Measurements from ENCODE around the gene CDK11A.
A peak's percentile ranks its signal among the peaks of the same experiment; 100 is the strongest.
"Not testable (repeated sequence)": the region's sequence is repeated elsewhere in the genome, so short reads cannot be mapped to it uniquely, and the experiment has no call there.

Gene CDK11A

DNA sequence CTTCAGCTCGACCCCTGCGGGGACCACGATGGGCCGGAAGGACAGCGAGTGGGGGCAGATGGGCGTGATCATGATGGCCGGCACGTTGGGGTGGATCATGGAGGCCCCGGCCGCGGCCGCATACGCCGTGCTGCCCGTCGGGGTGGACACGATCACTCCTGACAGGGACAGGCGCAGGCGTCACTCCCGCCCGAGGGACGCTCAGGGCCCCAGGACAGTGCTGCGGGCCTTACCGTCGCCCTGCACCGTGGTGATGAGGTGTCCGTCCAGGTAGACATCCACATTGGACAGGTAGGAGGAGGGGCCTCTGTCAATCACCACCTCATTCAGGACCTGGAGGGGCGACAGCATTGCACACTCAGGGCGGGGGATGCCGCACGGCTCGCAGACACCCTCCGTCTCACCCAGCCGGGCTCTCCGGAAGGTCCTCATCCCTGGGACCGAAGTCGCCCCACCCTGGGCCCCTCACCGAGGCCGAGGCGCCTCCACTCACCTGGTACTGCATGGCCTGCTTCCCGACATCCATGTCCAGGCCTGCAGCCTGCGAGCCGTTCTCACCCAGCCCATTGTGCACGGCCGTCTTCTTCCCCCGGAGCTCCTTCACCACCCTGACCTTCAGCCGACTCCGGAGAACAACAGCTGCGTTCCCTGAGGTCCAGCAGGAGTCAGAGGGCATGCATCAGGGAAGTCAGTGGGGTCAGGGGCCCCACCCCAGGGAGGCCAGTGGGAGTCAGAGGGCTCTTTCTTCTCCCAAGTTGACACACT, 30.1 kb upstream of the CDK11A start:
- DNase-seq (ENCODE audit: low read depth), result no peak

DNA sequence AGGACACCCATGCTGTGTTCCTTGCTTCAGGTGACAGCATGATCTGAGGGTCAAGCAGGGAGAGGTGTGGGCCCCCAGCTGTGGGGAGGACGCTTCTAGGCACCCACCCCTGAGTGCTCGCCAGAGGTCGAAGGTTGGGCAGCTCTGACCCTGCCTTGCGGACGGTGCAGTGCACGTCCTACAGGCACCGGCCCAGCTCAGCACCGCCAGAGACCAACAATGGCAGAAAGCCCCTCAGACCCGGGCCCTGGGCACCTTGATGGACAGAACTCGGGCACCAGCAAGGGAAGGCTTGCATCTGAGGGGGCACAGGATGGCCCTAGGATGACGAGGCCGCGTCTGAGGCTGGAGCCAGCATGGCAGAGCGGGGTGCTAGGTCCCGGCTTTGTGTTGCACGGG, 29.4 kb upstream of the CDK11A start:
- no peak for DNase-seq (ENCODE audit: low read depth)

- no peak for DNase-seq (ENCODE audit: low read depth)
Measured at GRCh38 chr1:1752636-1753606, 28.8 kb upstream of the CDK11A start.

GRCh38 chr1:1752190-1752589, 28.0 kb upstream of the CDK11A start:
- no peak for DNase-seq (ENCODE audit: low read depth)

GRCh38 chr1:1749941-1750340, 25.8 kb upstream of the CDK11A start:
- DNase-seq (ENCODE audit: low read depth), result not testable (repeated sequence)

DNA sequence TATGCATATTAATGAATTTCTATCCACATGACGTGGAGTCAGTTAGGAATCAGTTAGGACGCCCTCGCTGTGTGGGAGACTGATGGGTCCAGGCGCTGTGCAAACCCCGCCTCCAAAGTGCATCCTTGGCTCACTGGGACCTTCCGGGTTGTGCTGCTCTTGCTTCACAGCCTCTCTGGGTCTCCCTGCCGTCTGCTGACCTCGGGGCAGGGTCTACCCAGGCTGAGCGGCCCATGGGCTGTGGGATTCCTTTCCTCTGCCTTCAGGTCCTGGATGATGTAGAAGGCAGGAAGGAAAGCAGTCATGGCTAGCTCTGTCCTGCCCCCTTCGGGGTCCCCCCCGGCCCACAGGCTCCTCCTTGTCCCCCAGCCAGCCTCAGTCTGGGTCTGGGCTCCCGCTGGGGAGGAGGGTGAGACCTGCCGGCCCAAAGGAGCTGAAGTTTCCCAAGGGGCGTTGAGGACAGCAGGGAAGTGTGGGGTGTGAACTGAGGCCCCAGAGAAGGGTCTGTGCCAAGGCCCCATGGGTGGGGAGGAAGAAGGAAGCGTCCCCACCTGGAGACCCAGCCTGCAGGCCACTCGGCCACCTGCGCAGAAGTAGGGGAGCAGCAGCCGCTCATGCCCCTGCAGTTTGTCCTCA, 24.6 kb upstream of the CDK11A start:
- peak; percentile 48 for DNase-seq (ENCODE audit: low read depth)

- not testable (repeated sequence) for DNase-seq (ENCODE audit: low read depth)
Measured at GRCh38 chr1:1746566-1746909, 22.4 kb upstream of the CDK11A start.

DNA sequence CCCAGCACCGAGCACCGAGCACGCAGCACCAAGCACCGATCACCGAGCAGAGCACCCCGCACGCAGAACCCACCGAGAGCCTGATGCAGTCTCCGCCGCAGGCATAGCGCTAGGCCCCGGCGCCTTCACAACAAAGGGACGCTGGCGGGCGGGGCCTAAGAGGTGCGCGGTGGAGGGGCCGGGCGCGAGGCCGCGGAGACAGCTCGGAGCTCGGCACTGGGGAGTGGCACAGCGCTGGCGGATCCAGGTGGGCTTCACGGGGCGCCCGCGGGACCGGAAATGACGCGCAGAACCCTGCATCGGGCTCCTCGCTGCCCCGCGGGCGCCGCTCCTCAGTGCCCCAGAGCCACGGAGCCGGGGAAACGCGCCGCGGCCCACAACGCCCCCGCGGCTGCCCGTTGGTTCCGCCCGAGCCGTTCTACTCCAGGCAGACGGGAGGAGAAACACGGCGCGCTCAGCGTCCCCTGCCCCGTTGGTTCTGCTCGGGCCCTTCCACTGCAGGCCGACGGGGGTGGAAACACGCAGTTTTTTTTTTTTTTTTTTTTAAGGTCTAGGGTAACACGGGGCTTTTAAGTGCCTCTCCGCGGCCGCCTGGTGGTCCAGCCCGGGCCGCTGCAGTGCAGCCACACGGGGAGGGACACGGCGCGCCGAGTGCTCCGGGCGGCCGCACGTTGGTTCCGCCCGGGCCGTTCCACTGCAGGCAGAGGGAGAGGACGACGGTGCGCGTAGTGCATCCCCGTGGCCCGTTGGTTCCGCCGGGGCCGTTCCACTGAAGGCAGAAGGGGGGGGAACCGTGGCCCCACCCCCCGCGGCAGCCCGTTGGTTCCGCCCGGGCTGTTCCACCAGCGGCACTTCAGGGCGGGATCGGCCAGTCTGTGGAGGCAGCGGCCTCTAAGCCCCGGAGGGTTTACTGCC, 21.8 kb upstream of the CDK11A start:
- peak; percentile 45 for DNase-seq (ENCODE audit: low read depth)

DNA sequence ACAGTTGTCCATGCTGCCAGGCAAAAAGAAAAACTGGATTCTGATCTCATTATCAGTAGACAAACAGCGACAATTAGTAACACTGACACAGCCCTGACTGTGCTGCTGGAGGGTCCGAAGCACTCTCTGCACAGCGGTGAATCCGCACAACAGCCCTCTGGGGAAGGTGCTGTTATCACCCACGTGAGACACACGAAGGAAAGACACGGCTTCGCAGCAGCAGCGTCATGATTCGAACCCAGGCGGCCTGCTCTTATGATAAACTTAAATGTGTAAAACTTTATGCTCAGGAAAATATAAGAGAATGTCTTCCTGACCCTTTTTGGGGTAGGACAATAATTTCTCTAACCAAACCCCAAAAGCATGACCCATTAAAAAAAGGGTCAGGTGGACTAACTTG, 18.4 kb upstream of the CDK11A start:
- DNase-seq (ENCODE audit: low read depth), result not testable (repeated sequence)

DNA sequence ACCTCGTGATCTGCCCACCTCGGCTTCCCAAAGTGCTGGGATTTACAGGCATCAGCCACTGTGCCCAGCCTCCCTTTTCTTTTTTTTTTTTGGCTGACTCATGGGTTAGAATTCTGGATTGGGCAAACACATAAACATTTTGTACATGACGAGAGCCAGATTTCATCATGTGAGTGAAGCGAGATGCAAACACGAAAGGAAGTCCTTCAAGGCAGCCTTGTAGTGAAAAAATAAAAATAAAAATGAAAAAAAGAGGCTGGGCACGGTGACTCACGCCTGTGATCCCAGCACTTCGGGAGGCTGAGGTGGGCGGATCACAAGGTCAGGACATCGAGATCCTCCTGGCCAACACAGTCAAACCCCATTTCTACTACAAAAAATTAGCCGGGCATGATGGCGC, 16.9 kb upstream of the CDK11A start:
- DNase-seq (ENCODE audit: low read depth), result peak; percentile 99

GRCh38 chr1:1738799-1739337, 14.7 kb upstream of the CDK11A start:
- DNase-seq (ENCODE audit: low read depth), result not testable (repeated sequence)

DNA sequence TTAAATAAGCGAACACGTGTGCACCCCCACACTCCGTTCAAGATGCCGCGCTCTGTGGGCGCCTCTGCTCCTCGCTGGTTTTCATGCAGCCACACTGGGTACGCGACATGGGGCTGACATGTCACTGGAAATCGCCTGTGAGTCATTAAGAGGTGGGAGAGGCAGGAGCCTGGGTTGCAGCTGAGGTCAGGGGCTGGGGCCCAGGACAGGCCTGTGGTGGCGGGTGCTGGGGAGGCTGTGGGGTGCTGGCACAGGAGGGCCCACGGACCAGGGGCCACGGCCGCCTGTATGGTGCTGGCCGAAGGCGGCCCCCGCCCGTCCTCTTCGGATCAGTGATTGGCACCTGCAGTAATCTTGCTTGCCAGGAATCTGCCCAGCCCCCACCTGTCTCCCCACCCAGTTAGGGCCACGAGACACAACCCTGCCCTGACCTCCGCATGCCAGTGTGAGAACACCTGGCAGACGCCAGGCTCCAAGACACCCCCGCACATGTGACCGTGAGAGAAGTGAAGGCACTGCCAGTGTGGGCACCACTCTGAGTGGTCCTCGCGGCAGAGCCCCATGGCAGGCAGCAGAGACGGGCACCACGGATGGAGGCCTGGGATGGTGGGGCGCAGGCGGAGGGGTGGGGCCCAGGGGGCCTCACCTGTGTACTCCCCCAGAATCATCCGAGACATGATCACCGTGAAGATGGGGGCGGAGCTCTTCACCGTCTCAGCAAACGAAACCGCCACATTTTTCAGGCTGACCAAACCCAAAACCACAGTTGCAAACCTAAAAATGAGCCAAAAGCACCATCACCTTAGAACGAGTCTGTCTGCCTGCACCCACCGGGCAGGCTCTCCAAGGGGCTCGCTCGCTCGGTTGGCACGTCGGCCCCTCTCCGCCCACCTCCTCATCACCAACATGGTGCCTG, 13.8 kb upstream of the CDK11A start:
- not testable (repeated sequence) for DNase-seq (ENCODE audit: low read depth)

DNA sequence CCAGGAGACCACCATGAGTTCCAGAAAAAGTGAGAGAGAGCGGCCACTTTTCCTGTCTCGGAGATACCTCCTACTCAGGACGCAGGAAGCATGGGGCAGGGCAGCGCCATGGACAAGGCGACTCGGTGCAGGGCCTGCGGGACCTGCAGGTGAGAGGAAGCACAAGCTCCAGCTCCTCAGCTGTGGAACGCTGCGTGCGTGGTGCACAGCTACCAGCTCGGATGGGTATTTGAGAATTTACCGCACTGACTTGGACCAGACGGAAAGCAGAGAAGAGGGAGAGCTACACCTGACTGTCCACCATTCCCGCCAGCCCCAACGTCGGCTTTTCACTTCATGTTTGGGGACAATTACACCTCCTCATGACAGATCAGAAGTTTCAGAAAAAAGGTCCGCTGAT, 8.2 kb upstream of the CDK11A start:
- DNase-seq (ENCODE audit: low read depth), result no peak

GRCh38 chr1:1730870-1731269, 6.7 kb upstream of the CDK11A start:
- DNase-seq (ENCODE audit: low read depth), result no peak

GRCh38 chr1:1730230-1730629, 6.1 kb upstream of the CDK11A start:
- not testable (repeated sequence) for DNase-seq (ENCODE audit: low read depth)

DNA sequence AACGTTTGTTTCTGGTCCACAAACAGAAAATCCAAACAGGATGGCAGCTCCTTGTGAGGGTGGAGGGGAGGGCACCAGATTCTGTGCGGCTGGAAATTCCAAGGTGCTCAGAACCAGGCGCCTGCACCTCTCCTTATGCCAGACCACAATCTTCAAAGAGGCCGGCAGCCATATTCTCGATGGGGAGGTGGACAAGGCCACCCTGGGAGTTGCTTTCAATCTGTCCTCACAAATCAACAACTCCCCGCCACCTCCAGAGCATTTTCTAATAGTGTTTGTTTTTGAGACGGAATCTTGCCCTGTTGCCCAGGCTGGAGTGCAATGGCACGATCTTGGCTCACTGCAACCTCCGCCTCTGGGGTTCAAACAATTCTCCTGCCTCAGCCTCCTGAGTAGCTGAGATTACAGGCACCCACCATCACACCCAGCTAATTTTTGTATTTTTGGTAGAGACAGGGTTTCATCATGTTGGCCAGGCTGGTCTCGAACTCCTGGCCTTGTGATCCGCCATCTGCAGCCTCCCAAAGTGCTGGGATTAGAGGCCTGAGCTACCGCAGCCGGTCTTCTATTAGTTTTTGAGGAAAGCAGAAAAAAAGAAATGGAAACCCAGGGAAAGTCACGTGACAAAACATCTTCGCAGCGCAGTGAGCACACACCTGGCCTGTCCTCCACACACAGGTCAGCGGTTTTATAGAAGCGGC, 5.1 kb upstream of the CDK11A start:
- DNase-seq (ENCODE audit: low read depth), result not testable (repeated sequence)

GRCh38 chr1:1728308-1729005, 4.3 kb upstream of the CDK11A start:
- peak; percentile 41 for DNase-seq (ENCODE audit: low read depth)

GRCh38 chr1:1727131-1727651, 3.0 kb upstream of the CDK11A start:
- not testable (repeated sequence) for DNase-seq (ENCODE audit: low read depth)

DNA sequence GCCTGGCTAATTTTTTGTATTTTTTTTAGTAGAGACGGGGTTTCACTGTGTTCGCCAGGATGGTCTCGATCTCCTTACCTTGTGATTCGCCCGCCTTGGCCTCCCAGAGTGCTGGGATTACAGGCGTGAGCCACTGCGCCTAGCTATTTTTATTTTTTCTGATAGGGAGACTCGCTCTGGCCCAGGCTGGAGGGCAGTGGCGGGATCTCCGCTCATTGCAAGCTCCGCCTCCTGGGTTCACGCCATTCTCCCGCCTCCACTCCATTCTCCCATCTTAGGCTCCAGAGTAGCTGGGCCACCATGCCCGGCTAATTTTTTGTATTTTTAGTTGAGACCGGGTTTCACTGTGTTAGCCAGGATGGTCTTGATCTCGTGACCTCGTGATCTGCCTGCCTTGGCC, 1.9 kb upstream of the CDK11A start:
- not testable (repeated sequence) for DNase-seq (ENCODE audit: low read depth)

Measured in amniotic epithelial cell (primary cell).